Measurements from ENCODE around the gene SGMS1.

GRCh38 chr10:50512214-50512595, 111.6 kb downstream of the SGMS1 start:
- no peak for TF ChIP-seq TAF1 (IDR thresholded peaks at IDR 0.05; ENCODE audit: low read depth, low read length)
- TF ChIP-seq POU2F2 (IDR thresholded peaks at IDR 0.05; ENCODE audit: low read depth, low read length), result no peak

All from GM12891 (cell line).